H9 (cell line): ENCODE measurements around the gene RCN2. TPM values are rescaled to one million over a fixed set of nuclear protein-coding genes. Genes with fewer than 3 reads are reported as not detected.
A peak's percentile ranks its signal among the peaks of the same experiment; 100 is the strongest.
"Not testable (repeated sequence)": the region's sequence is repeated elsewhere in the genome, so short reads cannot be mapped to it uniquely, and the experiment has no call there.

Source experiments
- DNase-seq: peaks from one replicate; pipeline ENCODE4 v3.0.0-alpha.2; 2017
- H2AFZ ChIP-seq: one replicate; pipeline ENCODE4 v1.6.1; 2013; ENCODE audit warnings: mild to moderate bottlenecking, low read length, control low read depth, moderate library complexity
- H2AK5ac ChIP-seq: 2 replicates; pipeline ENCODE4 v1.6.1; 2013; ENCODE audit warnings: low read length, control low read depth, mixed read lengths; ENCODE audit not compliant: insufficient read length
- H2BK120ac ChIP-seq: one replicate; pipeline ENCODE4 v1.6.1; 2013; ENCODE audit warnings: low read depth, mild to moderate bottlenecking, low read length, control low read depth, inconsistent platforms; ENCODE audit not compliant: poor library complexity, severe bottlenecking
- H2BK12ac ChIP-seq: 2 replicates; pipeline ENCODE4 v1.6.1; 2013; ENCODE audit warnings: low read length, control low read depth, mixed read lengths, low read depth; ENCODE audit not compliant: insufficient read length
- H2BK15ac ChIP-seq: 2 replicates; pipeline ENCODE4 v1.6.1; 2013; ENCODE audit warnings: low read depth, low read length, control low read depth
- H2BK20ac ChIP-seq: one replicate; pipeline ENCODE4 v1.6.1; 2013; ENCODE audit warnings: low read depth, mild to moderate bottlenecking, low read length, control low read depth, inconsistent platforms; ENCODE audit not compliant: poor library complexity, severe bottlenecking
- H2BK5ac ChIP-seq: 2 replicates; pipeline ENCODE4 v1.6.1; 2013; ENCODE audit warnings: low read length, control low read depth, mixed read lengths; ENCODE audit not compliant: insufficient read length
- H3K14ac ChIP-seq: 2 replicates; pipeline ENCODE4 v1.6.1; 2013; ENCODE audit warnings: low read length, control low read depth; ENCODE audit not compliant: insufficient read depth
- H3K18ac ChIP-seq: 2 replicates; pipeline ENCODE4 v1.6.1; 2013; ENCODE audit warnings: low read depth, mild to moderate bottlenecking, mixed read lengths, low read length, control low read depth; ENCODE audit not compliant: insufficient read length
- H3K23ac ChIP-seq: 2 replicates; pipeline ENCODE4 v1.6.1; 2013; ENCODE audit warnings: low read length, control low read depth, mixed read lengths, low read depth; ENCODE audit not compliant: insufficient read length
- H3K23me2 ChIP-seq: 2 replicates; pipeline ENCODE4 v1.6.1; 2013; ENCODE audit warnings: low read depth, mild to moderate bottlenecking, mixed read lengths, low read length, control low read depth; ENCODE audit not compliant: insufficient read length, poor library complexity, severe bottlenecking
- H3K27ac ChIP-seq: 2 replicates; pipeline ENCODE4 v1.5.1; 2013; ENCODE audit warnings: low read length, control low read depth, mixed read lengths, low read depth; ENCODE audit not compliant: insufficient read length
- H3K27me3 ChIP-seq: 2 replicates; pipeline ENCODE4 v1.6.1; 2013; ENCODE audit warnings: low read length, control low read depth, inconsistent platforms; ENCODE audit not compliant: insufficient read depth
- H3K4ac ChIP-seq: 2 replicates; pipeline ENCODE4 v1.6.1; 2013; ENCODE audit warnings: low read depth, mild to moderate bottlenecking, control low read depth, inconsistent platforms, low read length, moderate library complexity
- H3K4me1 ChIP-seq: 2 replicates; pipeline ENCODE4 v1.6.1; 2013; ENCODE audit warnings: low read length, control low read depth, inconsistent platforms; ENCODE audit not compliant: insufficient read depth
- H3K4me2 ChIP-seq: 2 replicates; pipeline ENCODE4 v1.6.1; 2013; ENCODE audit warnings: low read length, control low read depth, mixed read lengths; ENCODE audit not compliant: insufficient read length, insufficient read depth
- H3K56ac ChIP-seq: 2 replicates; pipeline ENCODE4 v1.6.1; 2013; ENCODE audit warnings: low read depth, mild to moderate bottlenecking, mixed read lengths, low read length, control low read depth; ENCODE audit not compliant: insufficient read length
- H3K79me1 ChIP-seq: 2 replicates; pipeline ENCODE4 v1.6.1; 2013; ENCODE audit warnings: low read depth, mild to moderate bottlenecking, moderate library complexity, low read length, control low read depth, inconsistent platforms; ENCODE audit not compliant: insufficient read depth, poor library complexity, severe bottlenecking
- H3K79me2 ChIP-seq: 2 replicates; pipeline ENCODE4 v1.6.1; 2013; ENCODE audit warnings: low read length, control low read depth, inconsistent platforms; ENCODE audit not compliant: insufficient read depth
- H3K9ac ChIP-seq: 2 replicates; pipeline ENCODE4 v1.6.1; 2013; ENCODE audit warnings: low read length, control low read depth, mixed read lengths; ENCODE audit not compliant: insufficient read length; ENCODE audit errors: extremely low read depth
- H3K9me3 ChIP-seq: one replicate; pipeline ENCODE4 v1.6.1; 2013; ENCODE audit warnings: low read depth, low read length, inconsistent platforms; ENCODE audit not compliant: control insufficient read depth
- H3T11ph ChIP-seq: one replicate; pipeline ENCODE4 v1.6.1; 2013; ENCODE audit warnings: mild to moderate bottlenecking, low read length, control low read depth, inconsistent platforms
- H4K20me1 ChIP-seq: one replicate; pipeline ENCODE4 v1.6.1; 2013; ENCODE audit not compliant: control insufficient read depth, insufficient read length, insufficient read depth
- H4K5ac ChIP-seq: 2 replicates; pipeline ENCODE4 v1.6.1; 2013; ENCODE audit warnings: low read depth, mild to moderate bottlenecking, mixed read lengths, low read length, control low read depth; ENCODE audit not compliant: insufficient read length
- H4K8ac ChIP-seq: replicated peaks from 2 replicates; pipeline ENCODE4 v1.6.1; 2013; ENCODE audit warnings: low read length, control low read depth, mixed read lengths, low read depth; ENCODE audit not compliant: insufficient read length
- H4K91ac ChIP-seq: 2 replicates; pipeline ENCODE4 v1.6.1; 2013; ENCODE audit warnings: low read depth, mild to moderate bottlenecking, moderate library complexity, mixed read lengths, low read length, control low read depth; ENCODE audit not compliant: insufficient read length
- H3K27ac Mint-ChIP-seq, 3 experiments: 2 replicates in 2 of 3; 3 replicates in 1 of 3; pipeline ENCODE4 v1.8.0; 2020 to 2021; ENCODE audit warnings: mixed read lengths in 3 of 3, mild to moderate bottlenecking in 1 of 3, moderate library complexity in 1 of 3
- H3K27me3 Mint-ChIP-seq: 2 replicates; pipeline ENCODE4 v1.8.0; 2021; ENCODE audit warnings: low read depth, mild to moderate bottlenecking, moderate library complexity, mixed read lengths
- H3K36me3 Mint-ChIP-seq, 3 experiments: 2 replicates in 2 of 3; 3 replicates in 1 of 3; pipeline ENCODE4 v1.8.0; 2020 to 2021; ENCODE audit warnings: low read depth in 3 of 3, mixed read lengths in 3 of 3; ENCODE audit not compliant: insufficient read depth in 1 of 3
- H3K4me1 Mint-ChIP-seq, 2 experiments: 2 replicates each; pipeline ENCODE4 v1.8.0; 2020; ENCODE audit warnings: mixed read lengths in 2 of 2
- H3K4me3 Mint-ChIP-seq, 2 experiments: 2 replicates in 1 of 2; 3 replicates in 1 of 2; pipeline ENCODE4 v1.8.0; 2020 to 2021; ENCODE audit warnings: mild to moderate bottlenecking in 2 of 2, mixed read lengths in 2 of 2, moderate library complexity in 1 of 2
- H3K9me3 Mint-ChIP-seq, 2 experiments: 2 replicates in 1 of 2; 3 replicates in 1 of 2; pipeline ENCODE4 v1.8.0; 2020; ENCODE audit warnings: mild to moderate bottlenecking in 2 of 2, mixed read lengths in 2 of 2, moderate library complexity in 1 of 2
- CTCF ChIP-seq: fragments of 200-600 bp; sonication (generic); conservative IDR thresholded peaks from 3 replicates; pipeline ENCODE4 v1.8.0; 2021; ENCODE audit warnings: antibody characterized with exemption, mild to moderate bottlenecking
- WGBS: extraction: QIAGEN DNeasy Blood & Tissue Kit; methylation state at CpG from one replicate; pipeline ENCODE4 v1.1.7; 2013; ENCODE audit warnings: missing lambda C conversion rate, low lambda C conversion rate, mixed read lengths; ENCODE audit not compliant: insufficient read length; ENCODE audit errors: extremely low coverage; 5-methylcytosine and 5-hydroxymethylcytosine counted together
- total RNA-seq: library from RNA; stranded (reverse); gene quantifications from 2 replicates; pipeline ENCODE4 v1.2.1, GENCODE V29; 2021

Gene RCN2
- total RNA-seq, 1 experiment from 2014 or later = 139 TPM

GRCh38 chr15:76898102-76898501 is 33.4 kb upstream of the RCN2 start:
- no peak overlapping the region for H2AFZ ChIP-seq
- H3K27me3 ChIP-seq = no peaks in the 10 kb centered on the region
- H3K23me2 ChIP-seq = no peaks in the 10 kb centered on the region
- H3K18ac ChIP-seq = no peak overlapping the region
- H4K8ac ChIP-seq = no peak overlapping the region
- no peak overlapping the region for H3K56ac ChIP-seq
- H2BK120ac ChIP-seq = no peak overlapping the region
- H3K4me1 Mint-ChIP-seq = peaks cover 3% of the 10 kb centered on the region in 2 experiments; a peak in 2 of 4 replicates
- no peaks in the 10 kb centered on the region for H3K4me1 ChIP-seq
- H4K20me1 ChIP-seq = no peaks in the 10 kb centered on the region
- H3K4me3 Mint-ChIP-seq = no peak overlapping the region
- H2AK5ac ChIP-seq = no peak overlapping the region
- no peak overlapping the region for H3K27ac ChIP-seq
- peaks cover 17 to 40% (median 18%) of the 10 kb centered on the region in 3 experiments for H3K36me3 Mint-ChIP-seq
- no peak overlapping the region for H3K14ac ChIP-seq
- no peak for TF ChIP-seq CTCF
- H3K9me3 ChIP-seq = no peaks in the 10 kb centered on the region
- H3T11ph ChIP-seq = no peak overlapping the region
- H3K4me2 ChIP-seq = no peak overlapping the region
- H3K9me3 Mint-ChIP-seq = peaks cover 17 to 20% of the 10 kb centered on the region in 2 experiments
- no peak overlapping the region for H3K23ac ChIP-seq
- no peak overlapping the region for H2BK20ac ChIP-seq
- H3K79me2 ChIP-seq = no peaks in the 10 kb centered on the region
- H3K79me1 ChIP-seq = no peaks in the 10 kb centered on the region
- H3K4ac ChIP-seq = no peak overlapping the region
- no peak overlapping the region for H2BK5ac ChIP-seq
- no peaks in the 10 kb centered on the region for H3K27me3 Mint-ChIP-seq
- no peak overlapping the region for H4K91ac ChIP-seq
- H2BK12ac ChIP-seq = no peak overlapping the region
- no peak overlapping the region for H4K5ac ChIP-seq
- no peak for DNase-seq
- H2BK15ac ChIP-seq = no peak overlapping the region
- H3K9ac ChIP-seq = no peak overlapping the region
- H3K27ac Mint-ChIP-seq = no peak overlapping the region
- no CpG with 5 or more reads among the region's 4 CpGs for WGBS

GRCh38 chr15:76899176-76899930 is 32.2 kb upstream of the RCN2 start:
- H3K36me3 Mint-ChIP-seq = peaks cover 15 to 31% (median 15%) of the 10 kb centered on the region in 3 experiments
- H3K4me1 Mint-ChIP-seq = peaks cover 6 to 13% of the 10 kb centered on the region in 2 experiments
- not testable (repeated sequence) for H3K4me1 ChIP-seq, H2AFZ ChIP-seq, H3K14ac ChIP-seq, H3K27ac ChIP-seq, H3K4me3 Mint-ChIP-seq, H2BK12ac ChIP-seq, H3K79me2 ChIP-seq, H3K27me3 ChIP-seq, H2BK5ac ChIP-seq, H2AK5ac ChIP-seq, H3K4ac ChIP-seq, H3K9ac ChIP-seq, H3K23ac ChIP-seq, H4K20me1 ChIP-seq, H3K4me2 ChIP-seq, H3K9me3 ChIP-seq, H4K91ac ChIP-seq, H2BK120ac ChIP-seq, H3K79me1 ChIP-seq, H3K27me3 Mint-ChIP-seq, H3K23me2 ChIP-seq, H3K56ac ChIP-seq, H2BK20ac ChIP-seq, H4K8ac ChIP-seq, H2BK15ac ChIP-seq, H3T11ph ChIP-seq, H3K18ac ChIP-seq, DNase-seq, H4K5ac ChIP-seq
- no CpG with 5 or more reads among the region's 39 CpGs for WGBS
- H3K27ac Mint-ChIP-seq = peak overlapping the region in 1 of 3 experiments; percentile 40; a peak in 2 of 7 replicates
- H3K9me3 Mint-ChIP-seq = peaks cover 15 to 20% of the 10 kb centered on the region in 2 experiments
